Measurements from ENCODE around the gene IL25.
"Not testable (repeated sequence)": the region's sequence is repeated elsewhere in the genome, so short reads cannot be mapped to it uniquely, and the experiment has no call there.

IL25 gene

DNA sequence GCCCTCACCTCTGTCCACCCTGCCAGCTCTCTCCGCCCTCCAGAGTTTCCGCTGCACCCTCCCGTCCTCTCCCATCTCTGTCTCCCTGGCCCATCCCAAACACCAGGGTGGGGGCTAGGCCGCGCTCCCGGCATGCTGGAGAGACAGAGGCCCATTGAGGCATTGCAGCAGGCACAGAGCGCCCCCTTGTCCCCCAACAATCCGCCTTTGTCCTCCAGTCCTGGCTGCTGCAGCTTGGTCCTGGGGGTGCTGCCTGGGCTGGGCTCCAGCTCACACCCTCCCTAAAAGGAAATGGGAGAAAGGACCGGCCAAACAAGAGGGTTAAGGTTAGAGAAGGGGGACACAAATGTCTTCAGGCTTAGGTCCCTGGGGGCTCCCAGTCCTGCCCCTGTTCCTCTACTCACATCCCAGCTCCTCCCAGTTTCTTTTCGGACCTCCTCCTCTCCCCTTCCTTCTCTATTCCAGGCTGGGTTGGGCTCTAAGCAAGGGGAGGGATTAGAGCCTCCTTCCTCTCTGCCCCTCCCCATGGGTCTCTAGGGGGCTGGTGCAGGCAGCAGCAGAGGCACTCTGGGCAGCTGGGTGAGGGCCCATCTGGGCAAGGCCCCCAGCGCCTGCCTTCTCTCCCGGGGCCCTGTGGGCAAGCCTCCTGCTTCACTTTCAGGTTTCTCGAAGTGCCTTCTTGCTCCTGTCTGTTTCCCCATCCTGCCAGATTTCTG is 4.0 kb downstream of the IL25 start, which contains the start of gene CMTM5:
Gene CMTM5, plus strand, starts transcription at position 565 of the 716 bp plus-strand sequence. CDS start 206 bp downstream, outside the sequence.
- no peak for DNase-seq

DNA sequence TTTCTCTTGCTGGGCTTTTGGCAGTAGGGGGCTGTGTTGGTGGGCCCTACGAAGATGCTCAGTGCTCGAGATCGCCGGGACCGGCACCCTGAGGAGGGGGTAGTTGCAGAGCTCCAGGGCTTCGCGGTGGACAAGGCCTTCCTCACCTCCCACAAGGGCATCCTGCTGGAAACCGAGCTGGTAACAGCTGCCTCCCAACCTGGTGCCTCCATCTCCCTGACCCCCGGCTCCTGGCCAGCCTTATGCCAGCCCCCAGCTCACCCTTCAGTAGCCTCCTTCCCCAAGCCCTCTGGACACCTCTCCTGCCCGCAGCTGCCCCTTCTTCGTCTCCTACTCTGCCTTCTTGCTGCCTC is 4.6 kb downstream of the IL25 start:
- DNase-seq: no peak

DNA sequence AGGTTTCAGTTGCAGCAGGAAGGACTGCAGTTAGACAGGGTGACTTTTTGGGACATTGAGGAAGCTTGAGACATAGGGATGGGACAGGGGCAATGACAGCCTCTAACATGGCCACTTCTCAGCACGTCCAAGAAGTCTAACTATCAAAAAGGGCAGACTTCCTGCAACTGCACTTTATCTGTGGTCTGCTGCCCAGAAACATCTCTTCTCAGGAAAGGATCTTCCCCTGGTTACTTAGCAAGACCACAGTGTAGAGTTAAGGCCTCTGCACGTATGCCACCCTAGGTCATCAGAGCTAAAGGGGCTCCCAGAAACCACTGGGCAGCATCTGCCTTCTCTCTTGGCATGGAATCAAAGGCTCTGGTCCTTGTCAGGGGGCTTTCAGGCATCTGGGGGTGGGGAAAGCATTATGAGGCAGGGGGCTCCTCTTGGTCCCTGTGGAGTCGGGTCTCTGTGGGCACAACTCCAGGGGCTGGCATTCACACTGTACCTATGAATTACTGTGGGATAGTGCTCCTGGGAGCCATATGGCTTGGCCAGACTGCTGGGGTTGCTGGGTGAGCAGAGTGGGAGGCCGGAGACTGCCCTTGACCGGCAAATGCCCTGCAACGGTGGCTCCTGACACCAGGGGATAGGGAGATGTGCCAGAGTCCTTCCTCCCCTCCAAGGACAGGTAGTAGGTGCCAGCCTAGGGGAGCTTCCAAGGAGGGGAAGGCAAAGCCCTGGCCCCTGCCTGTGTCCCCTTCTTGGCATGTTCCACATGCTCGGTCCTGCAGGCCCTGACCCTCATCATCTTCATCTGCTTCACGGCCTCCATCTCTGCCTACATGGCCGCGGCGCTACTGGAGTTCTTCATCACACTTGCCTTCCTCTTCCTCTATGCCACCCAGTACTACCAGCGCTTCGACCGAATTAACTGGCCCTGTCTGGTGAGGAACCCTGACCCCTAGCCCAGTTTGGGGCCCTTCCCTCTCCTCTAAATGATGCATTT is 5.3 kb downstream of the IL25 start:
- no peak for DNase-seq

DNA sequence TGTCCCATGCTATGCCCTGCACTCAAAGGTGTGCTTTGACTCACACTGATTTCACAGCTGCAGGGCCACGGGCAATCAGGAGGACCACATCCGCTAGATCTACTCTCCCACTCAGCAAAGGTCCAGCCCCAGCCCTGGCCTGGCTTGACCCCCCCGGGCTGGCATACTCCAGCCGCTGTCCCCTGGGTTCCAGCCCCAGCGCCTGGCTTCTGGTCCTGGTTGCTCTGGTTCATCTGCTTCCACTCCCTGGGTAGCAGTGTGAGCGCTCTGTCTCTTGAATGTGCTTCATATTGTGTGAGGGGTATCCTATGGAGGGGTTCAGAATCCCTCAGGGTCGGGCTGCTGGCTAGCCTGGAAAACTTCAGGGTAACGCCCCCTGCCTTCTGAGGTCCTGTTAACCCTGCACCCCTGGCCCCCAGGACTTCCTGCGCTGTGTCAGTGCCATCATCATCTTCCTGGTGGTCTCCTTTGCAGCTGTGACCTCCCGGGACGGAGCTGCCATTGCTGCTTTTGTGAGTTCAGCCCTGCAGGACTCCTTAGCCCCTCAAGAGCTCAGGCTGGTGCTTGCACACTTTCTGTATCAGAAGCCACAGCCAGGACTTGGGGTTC is 6.1 kb downstream of the IL25 start:
- DNase-seq: no peak

DNA sequence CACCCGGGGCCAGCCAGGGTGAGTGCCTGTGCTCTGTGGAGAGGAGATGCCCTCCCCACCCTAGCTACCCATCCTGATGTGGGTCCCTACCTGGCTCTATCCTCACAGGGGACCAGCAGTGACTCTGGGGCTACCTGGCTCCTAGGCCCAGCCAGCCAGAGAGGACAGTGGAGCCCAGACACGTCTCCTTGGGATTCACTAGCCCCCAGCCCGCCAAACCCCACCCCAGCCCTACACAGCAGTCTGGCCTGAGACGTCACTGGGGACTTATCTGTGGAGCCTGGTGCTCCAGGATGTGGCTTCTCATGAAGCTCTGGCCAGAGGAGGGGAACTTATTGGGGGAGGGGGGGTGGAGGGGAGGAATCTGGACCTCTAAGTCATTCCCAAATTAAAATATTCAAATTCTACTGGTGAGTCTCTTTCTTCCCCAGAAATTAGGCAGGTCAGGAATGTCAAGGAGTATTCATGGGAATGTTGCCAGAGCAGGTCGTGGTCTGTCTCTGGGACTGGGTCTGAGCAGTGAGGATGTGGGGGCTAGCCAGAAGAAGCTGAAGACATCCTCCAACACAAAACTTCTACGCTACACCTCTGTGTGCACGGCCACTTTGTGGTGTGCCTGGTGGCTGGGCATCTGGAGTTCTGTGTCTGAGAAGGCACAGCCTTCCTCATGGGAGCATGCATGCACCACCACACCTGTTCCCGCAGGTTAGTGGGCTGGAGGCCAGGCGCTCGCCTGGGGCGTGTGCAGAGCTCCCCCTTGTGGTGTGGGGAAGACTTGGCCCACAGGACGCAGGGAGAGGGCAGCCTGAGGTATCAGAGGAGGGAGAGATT is 7.0 kb downstream of the IL25 start:
- peak; percentile 42 for DNase-seq

DNA sequence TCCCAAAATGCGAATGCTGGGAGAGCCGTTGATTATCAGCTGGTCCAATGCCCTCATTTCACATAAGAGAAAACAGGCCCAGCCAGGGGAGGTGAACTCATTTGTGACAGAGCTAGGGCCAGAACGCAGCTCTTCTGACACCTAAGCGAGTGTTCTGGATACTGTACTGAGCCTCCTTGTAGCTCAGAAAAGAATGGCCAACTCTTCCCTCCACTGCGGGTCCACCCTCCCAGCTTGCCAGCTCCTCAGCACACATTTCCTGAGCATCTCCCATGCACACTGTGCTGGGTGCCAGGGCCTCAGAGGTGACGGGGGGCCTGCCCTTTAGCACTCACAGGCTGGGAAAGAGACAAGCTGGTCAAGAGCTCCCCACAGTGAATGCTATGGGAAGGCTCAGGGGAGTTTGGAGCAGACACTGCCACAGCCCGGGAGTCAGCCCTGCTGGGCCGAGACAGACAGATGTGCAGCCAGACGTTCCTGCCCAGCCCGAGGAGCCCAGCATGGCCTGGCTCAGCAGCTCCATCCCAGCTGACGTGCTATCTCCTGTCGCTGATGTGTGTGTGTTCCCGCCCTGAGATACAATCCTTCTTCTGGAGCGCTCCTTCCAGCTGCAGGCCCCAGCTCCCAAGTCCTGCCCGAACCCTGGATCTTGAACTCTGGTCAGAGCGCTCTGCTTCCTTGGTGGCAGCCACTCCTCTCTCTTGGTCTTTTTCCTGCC is 7.7 kb downstream of the IL25 start:
- no peak for DNase-seq

DNA sequence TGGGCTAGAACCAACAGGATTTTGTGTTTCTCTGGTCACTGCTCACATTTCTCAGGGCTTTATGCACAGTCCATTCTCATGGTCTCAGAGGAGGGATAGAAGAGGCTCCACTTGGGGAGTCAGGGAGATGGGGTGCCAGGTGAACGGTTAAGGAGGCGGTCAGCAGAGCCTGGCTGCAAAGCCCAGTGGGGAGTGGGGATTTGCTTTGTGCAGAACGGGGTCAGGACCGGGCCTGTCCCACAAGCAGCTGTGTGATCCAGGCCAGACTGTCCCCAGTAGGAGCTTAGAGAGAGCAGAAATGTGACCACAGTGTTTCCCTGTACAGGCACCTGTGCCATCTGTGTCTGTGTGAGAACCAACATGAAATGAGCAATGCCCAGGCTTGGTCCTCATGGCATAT is 8.4 kb downstream of the IL25 start:
- no peak for DNase-seq

DNA sequence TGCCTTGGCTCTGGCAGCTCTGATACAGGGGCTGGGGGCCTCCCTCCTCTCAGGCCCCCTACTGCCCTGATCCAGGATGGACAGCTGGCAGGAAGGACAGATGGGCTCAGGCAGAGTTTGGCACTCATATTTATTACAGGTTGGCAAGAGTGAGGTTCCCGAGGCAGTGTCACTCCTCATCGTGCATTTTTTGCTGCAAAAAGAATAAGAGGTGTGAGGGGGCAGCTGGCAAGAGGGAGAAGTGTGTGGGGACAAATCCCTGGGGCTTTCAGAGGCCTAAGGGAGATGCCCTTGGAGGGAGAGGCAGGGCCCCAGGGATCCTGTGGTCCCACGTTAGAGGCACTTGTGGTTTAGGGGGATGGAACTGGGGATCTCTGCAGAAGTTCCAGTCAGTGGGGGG is 9.3 kb downstream of the IL25 start:
- DNase-seq: no peak

DNA sequence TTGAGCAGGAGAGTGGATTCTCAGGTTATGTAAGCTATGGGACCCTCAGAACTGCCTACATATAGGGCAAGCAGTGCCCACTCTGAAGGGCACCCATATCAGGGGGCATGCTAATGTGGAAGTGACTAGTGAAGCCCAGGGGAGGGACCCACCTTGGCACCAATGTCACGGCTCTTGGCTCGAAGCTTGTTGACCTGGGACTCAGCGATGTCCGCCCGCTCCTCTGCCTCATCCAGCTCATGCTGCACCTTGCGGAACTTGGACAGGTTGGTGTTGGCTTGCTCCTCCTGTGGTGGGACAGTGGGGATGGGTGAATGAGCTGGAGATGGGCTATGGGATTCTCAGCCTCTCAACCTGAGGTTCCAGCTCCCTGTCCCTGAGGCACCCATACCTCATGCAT is 9.7 kb downstream of the IL25 start:
- no peak for DNase-seq

DNA sequence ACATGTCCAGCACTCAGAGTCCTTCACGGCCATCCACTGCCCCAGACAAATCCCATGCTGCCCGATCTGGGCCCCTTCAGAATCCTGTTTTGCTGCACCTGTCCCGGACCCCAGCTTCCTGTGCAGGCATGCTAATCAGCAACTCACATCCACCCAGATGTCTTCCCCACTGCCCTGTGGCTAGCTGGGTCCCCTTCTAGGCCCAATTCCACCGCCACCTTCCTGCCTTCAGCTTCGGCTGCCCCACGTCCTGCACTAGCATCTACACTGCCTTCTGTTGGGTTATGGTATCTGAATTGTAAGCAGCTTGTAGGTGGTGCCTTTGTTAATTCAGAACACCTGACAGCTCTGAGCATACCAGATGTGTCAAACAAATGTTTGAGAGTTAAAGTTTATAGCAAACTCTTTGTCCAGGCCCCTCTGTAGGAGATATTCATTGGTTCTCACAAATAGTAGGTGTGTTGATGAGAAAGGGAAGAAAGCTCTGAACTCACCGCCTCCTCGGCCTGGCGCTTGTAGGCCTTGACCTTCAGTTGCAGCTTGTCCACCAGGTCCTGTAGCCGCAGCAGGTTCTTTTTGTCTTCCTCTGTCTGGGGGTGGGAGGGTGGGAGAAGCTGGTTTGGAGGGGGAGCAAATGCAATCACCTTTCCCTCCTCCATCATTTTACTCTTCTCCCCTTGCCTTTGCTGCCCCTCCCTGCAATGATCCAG is 10.3 kb downstream of the IL25 start:
- no peak for DNase-seq

DNA sequence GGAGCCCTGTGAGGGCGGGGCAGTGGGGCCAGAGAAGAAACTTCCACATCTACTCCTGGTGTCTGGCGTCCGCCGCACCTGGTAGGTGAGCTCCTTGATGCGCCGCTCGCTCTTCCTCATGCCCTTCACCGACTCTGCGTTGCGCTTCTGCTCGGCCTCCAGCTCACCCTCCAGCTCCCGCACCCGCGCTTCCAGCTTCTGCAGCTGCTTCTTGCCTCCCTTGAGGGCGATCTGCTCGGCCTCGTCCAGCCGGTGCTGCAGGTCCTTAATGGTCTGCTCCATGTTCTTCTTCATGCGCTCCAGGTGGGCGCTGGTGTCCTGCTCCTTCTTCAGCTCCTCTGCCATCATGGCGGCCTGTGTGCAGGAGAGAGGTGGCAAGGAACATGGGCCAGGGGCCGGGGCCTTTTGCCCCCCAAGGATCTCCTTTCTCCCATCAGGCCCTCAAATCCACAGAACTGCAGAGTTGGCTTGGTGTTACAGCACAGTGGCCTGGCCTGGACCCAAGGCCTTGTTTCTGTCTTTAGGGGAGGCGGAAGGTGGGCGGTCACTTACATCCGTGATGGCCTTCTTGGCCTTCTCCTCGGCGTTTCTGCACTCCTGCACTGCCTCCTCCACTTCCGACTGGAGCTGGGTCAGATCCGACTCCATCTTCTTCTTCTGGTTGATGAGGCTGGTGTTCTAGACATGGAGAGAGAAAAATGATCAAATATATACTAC is 11.9 kb downstream of the IL25 start:
- DNase-seq: no peak

DNA sequence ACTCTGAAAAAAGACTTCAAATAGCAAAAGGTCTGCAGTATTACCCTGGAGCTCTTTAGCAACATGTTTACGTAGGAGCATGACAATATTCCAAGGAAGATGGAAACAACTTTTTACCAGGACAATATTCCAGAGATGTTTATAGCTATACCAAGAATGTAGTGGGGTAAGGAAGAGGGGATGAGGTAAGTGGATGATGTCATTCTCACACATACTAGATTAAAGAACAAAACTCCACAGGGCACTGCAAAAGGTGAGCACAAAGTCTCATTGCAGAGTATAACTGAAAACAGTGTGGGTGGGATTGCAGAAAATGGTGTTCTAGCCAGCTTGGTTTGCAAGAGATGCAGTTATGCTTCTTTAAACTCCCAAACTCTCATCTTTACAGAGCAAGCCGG is 12.6 kb downstream of the IL25 start:
- DNase-seq: no peak

DNA sequence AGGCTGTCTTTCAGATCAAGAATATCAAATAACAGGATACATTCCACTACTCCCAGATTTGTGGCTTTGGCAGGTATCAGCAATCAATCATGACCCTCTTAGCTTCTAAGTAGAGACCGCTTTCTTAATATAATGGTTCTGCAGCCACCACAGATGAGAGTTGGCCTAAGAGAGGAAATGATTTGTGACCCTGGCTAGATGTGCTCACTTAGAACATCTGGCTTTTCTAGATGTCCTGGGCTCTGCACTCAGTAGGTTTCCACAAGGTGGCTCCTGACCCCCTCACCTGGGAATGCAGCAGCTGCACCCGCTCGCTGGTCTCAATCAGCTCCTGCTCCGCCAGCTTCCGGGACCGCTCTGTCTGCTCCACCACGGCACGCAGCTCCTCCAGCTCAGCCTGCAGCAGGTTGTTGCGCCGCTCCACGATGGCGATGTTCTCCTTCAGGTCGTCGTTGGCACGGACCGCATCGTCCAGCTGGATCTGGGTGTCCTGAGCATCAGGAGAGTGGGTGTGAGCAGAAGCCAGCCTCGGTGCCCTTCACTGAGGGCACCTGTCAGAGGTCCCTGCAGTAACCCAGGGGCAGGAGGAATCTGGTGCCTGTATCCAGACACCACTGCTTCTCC is 13.1 kb downstream of the IL25 start:
- DNase-seq: no peak

DNA sequence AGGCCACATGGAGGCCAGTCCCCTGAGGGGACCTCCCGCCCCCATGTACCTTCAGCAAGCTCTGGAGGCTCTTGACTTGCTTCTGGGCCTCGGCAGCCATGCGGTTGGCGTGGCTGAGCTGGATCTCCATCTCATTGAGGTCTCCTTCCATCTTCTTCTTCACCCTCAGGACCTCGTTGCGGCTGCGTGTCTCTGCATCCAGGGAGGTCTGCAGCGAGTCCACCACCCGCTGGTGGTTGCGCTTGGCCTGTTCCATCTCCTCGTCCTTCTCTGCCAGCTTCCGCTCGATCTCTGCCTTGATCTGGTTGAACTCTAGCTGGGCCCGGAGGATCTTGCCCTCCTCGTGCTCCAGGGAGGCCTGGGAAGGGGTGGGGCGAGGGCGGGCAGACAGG is 13.7 kb downstream of the IL25 start:
- DNase-seq: not testable (repeated sequence)

DNA sequence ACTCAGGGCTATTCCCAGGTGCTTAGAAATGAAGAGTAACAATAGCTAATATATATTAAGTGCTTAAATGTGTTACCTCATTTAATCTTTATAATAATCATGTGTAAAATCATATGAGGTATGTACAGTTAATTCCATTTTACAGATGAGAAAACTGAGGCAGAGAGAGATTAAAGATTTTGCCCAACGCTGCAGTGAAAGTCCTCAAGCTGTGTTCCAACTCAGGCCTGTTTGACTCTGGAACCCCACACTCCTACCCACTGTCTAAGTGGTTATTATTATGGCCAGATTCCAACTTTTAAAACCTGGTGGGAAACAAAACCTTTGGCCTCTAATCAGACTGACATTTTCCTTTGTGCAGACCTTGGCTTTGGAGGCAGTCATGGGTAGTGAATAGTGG is 14.4 kb downstream of the IL25 start:
- no peak for DNase-seq

DNA sequence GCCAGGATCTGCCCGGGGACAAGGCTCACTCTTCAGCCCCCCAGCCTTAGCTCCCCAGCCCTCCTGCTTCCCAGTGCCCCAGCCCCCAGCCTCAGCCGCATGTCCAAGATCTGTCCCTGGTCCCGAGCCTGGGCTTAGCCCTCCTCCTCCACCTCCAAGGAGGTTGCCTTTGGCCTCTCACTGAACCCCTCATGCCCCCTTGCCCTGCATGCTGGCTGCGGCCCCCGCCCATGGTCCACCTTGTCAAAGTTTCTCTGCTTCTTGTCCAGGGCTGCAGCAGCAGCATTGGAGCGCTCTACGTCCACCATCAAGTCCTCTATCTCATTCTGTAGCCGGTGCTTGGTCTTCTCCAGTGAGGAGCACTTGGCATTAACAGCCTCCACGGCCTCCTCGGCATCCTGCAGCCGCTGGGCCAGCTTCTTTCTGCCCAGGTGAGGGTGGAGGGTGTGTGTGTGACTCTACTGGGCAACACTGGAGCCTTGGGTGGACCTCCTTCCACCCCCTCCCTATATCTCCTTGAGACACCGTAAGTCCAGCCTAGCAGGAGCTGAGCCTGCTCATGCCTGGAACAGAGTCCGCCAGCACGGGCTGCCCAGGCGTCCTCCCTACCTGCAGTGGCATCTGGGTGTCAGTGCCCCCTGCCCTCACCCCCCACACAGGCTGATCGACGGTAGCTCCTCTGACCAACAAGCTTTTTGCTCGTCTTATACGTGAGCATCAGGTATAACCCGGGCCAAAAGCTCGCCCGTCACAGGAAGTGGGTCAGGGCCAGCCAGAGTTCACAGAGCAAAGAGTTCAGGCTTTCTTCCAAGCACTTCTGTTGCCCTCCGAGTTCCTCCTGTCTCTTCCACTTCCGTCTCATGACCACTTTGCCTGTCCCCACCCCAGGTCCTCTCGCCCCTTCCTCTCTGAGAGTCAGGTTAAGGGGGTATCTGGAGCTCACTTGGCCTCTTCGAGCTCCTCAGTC is 15.6 kb downstream of the IL25 start:
- DNase-seq: no peak

DNA sequence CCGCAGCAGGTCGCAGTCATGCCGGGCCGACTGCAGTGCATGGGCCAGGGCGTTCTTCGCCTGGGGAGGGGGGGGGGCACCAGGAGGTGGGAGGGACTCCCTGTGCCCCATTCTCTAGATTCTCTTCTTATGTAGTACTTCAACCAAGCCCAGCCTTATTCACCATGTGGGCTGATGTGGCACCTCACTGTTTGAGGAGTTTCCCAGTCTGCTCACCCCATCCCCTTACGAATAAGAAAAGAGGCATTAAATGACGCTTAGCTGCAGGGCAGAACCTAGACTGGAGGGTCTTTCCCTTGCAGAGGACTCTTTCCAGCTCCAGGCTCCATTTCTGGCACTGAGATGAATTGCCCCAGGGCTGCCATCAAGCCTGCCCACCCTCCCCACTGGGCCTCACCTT is 16.4 kb downstream of the IL25 start:
- DNase-seq: no peak

DNA sequence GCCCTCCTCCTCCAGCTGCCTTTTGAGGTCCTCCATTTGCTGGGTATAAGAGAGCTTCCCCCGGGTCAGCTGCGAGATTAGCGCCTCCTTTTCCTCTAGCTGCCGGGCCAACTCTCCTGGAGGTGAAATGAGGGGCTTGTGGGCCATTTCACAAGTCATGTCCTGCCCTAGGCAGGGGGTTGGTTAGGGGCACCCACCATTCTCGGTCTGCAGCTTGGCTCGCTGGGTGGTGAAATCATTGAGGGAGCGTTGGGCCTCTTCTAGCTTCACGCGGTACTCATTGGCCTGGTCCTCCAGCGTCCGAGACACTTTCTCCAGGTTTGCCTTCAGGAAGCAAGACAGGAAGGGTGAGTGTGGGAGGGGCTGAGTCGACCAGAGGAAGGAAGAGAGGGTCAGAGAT is 16.8 kb downstream of the IL25 start:
- no peak for DNase-seq

DNA sequence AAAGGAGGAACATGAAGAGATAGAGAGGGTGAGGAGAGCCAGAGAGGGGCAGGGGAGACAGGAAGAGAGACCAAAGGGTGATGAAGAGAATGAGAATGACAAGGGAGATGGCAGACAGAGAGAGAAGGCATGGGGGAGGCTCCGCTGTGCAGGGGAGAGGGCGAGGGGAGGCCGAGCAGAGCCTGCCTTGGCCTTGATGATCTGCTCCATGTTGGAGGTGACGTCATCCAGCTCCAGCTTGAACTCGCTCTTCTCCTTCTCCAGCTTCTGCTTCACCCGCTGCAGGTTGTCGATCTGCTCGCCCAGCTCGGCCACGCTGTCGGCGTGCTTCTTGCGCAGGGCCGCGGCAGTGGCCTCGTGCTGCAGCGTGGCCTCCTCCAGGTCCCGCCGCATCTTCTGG is 17.3 kb downstream of the IL25 start:
- DNase-seq: not testable (repeated sequence)
